GM12878 (cell line): ENCODE results near the gene TMEM175. TPM values are rescaled to one million over a fixed set of nuclear protein-coding genes. Genes with fewer than 3 reads are reported as not detected.
A peak's percentile ranks its signal among the peaks of the same experiment; 100 is the strongest.

Experiments
- ATAC-seq: fragments of 200-7000 bp; cut with Tn5 transposase; 3 replicates; pipeline ENCODE4 v1.9.1; 2020; ENCODE audit warnings: mild to moderate bottlenecking, moderate library complexity
- BruUV-seq: library from RNA; stranded (reverse); fragments of 400-500 nt; replicated peaks from 2 replicates; lab custom pipeline; 2021; lab: Mats Ljungman, UMichigan
- CTCF ChIA-PET: fragments of 300-600 bp; sonication (Branson Sonifier 250); formaldehyde crosslinking; extraction: SDS; loops from one replicate; lab custom pipeline; 2021; ENCODE audit warnings: inconsistent platforms; lab: Yijun Ruan, JAX
- POLR2A ChIA-PET: fragments of 350-600 bp; formaldehyde crosslinking; extraction: SDS; loops from one replicate; lab custom pipeline; 2021; ENCODE audit warnings: inconsistent platforms; lab: Charles Lee
- RAD21 ChIA-PET: fragments of 300-600 bp; sonication (Branson Sonifier 250); formaldehyde crosslinking; loops from one replicate; lab custom pipeline; 2023; ENCODE audit warnings: antibody characterized with exemption; ENCODE audit not compliant: unreplicated experiment; lab: Charles Lee
- SMC1A ChIA-PET: fragments of 300-600 bp; sonication (Branson Sonifier 250); formaldehyde crosslinking; loops from one replicate; lab custom pipeline; 2023; ENCODE audit not compliant: unreplicated experiment, uncharacterized antibody; lab: Charles Lee
- DNase-seq: peaks from one replicate; pipeline ENCODE4 v3.0.0-alpha.2; 2011; ENCODE audit warnings: low read depth, low spot score
- FAIRE-seq: peaks from 3 replicates; lab custom pipeline; 2011; peaks lifted over from hg19 to GRCh38; lab: Jason Lieb, UNC
- H2AFZ ChIP-seq: 2 replicates; pipeline ENCODE4 v1.6.0; 2011; ENCODE audit warnings: low read depth, low read length, control low read depth; ENCODE audit not compliant: control insufficient read depth
- H3K27ac ChIP-seq: 2 replicates; pipeline ENCODE4 v1.5.1; 2011; ENCODE audit warnings: control low read depth; ENCODE audit not compliant: control insufficient read depth, insufficient read depth
- H3K27me3 ChIP-seq, 2 experiments: replicated peaks in 1 of 2; 2 replicates each; pipeline versions ENCODE4 v1.6.0 to v1.6.1; 2011; ENCODE audit warnings: low read length in 1 of 2; ENCODE audit not compliant: control insufficient read depth in 2 of 2, insufficient read depth in 2 of 2
- H3K36me3 ChIP-seq, 2 experiments: 2 replicates each; pipeline ENCODE4 v1.5.1; 2011; ENCODE audit warnings: low read length in 1 of 2; ENCODE audit not compliant: control insufficient read depth in 2 of 2, insufficient read depth in 2 of 2
- H3K4me1 ChIP-seq: 2 replicates; pipeline ENCODE4 v1.6.1; 2011; ENCODE audit warnings: mild to moderate bottlenecking, low read length, moderate library complexity, mixed read lengths; ENCODE audit not compliant: control insufficient read depth, insufficient read depth
- H3K4me2 ChIP-seq: 2 replicates; pipeline ENCODE4 v1.6.0; 2011; ENCODE audit warnings: control low read depth; ENCODE audit not compliant: control insufficient read depth, insufficient read depth
- H3K4me3 ChIP-seq: fragments of 200-600 bp; sonication (generic); 2 replicates; pipeline ENCODE4 v1.5.1; 2016
- H3K79me2 ChIP-seq: 2 replicates; pipeline ENCODE4 v1.6.0; 2011; ENCODE audit warnings: low read length; ENCODE audit not compliant: control insufficient read depth, insufficient read depth
- H3K9ac ChIP-seq: 2 replicates; pipeline ENCODE4 v1.8.0; 2011; ENCODE audit warnings: low read length, control low read depth, mixed read lengths; ENCODE audit not compliant: control insufficient read depth, insufficient read depth
- H3K9me3 ChIP-seq: replicated peaks from 3 replicates; pipeline ENCODE4 v1.5.1; 2011; ENCODE audit warnings: mild to moderate bottlenecking, low read length; ENCODE audit not compliant: control insufficient read depth, insufficient read depth
- H4K20me1 ChIP-seq: 2 replicates; pipeline ENCODE4 v1.6.0; 2011; ENCODE audit not compliant: control insufficient read depth, insufficient read depth
- CHD1 ChIP-seq: IDR thresholded peaks from 2 replicates; pipeline ENCODE4 v1.6.1; 2012; ENCODE audit warnings: low read depth, low read length, improper control_type of control experiment
- EGR1 ChIP-seq, 2 experiments: IDR thresholded peaks; 1 replicate in 1 of 2; 2 replicates in 1 of 2; pipeline ENCODE4 v1.6.1; 2011 to 2012; ENCODE audit warnings: low read depth in 2 of 2, low read length in 2 of 2, borderline replicate concordance in 1 of 2, mild to moderate bottlenecking in 1 of 2, moderate library complexity in 1 of 2
- MAX ChIP-seq: IDR thresholded peaks from 2 replicates; pipeline ENCODE4 v1.6.1; 2012; ENCODE audit warnings: low read depth, low read length, improper control_type of control experiment
- POLR2A ChIP-seq: IDR thresholded peaks from 2 replicates; pipeline ENCODE4 v1.6.1; 2011; ENCODE audit warnings: low read depth, mild to moderate bottlenecking, low read length
- RELB ChIP-seq: fragments of 450-650 bp; IDR thresholded peaks from 2 replicates; pipeline ENCODE4 v1.6.1; 2017; ENCODE audit warnings: low read depth, mild to moderate bottlenecking, moderate library complexity
- SP1 ChIP-seq: IDR thresholded peaks from one replicate; pipeline ENCODE4 v1.6.1; 2011; ENCODE audit warnings: low read depth, low read length
- SUZ12 ChIP-seq: fragments of 200-600 bp; sonication (generic); IDR thresholded peaks from one replicate; pipeline ENCODE4 v1.6.1; 2018; ENCODE audit warnings: antibody characterized with exemption, mild to moderate bottlenecking; ENCODE audit not compliant: unreplicated experiment
- WGBS: methylation state at CpG from one replicate; pipeline ENCODE4 v1.1.6; 2016; ENCODE audit warnings: low lambda C conversion rate; ENCODE audit not compliant: insufficient replicate concordance, insufficient coverage; ENCODE audit errors: missing lambda C conversion rate; 5-methylcytosine and 5-hydroxymethylcytosine counted together
- in situ Hi-C: fragments of 300-500 bp; cut with MboI; formaldehyde crosslinking; loops from 9 replicates; pipeline ENCODE4 v1.14.3; 2018; ENCODE audit warnings: mixed read lengths
- intact Hi-C: fragments of 100-400 bp; cut with micrococcal nuclease; formaldehyde crosslinking; loops from one replicate; pipeline ENCODE4 v1.14.2; 2022; ENCODE audit not compliant: unreplicated experiment
- polyA plus RNA-seq, 11 experiments: library from polyadenylated mRNA; depleted of rRNA in 4 of 11; unstranded in 6 of 11; stranded (reverse) in 5 of 11; fragments of >200 nt; fragmentation: Nextera tagmentation in 4 of 11; fragmentation: Illumina TruSeq in 1 of 11; extraction: Ambion mirVana in 4 of 11; extraction: Trizol in 1 of 11; gene quantifications; 1 replicate in 1 of 11; 2 replicates in 10 of 11; pipeline versions ENCODE4 v1.2.1 to v1.2.3, GENCODE V29; 2011 to 2016; ENCODE audit warnings: inconsistent platforms in 2 of 11, missing spikeins in 2 of 11, low read depth in 1 of 11
- total RNA-seq, 4 experiments: library from RNA; depleted of rRNA in 3 of 4; stranded (reverse); fragments of >200 nt in 3 of 4; fragmentation: Illumina TruSeq in 1 of 4; extraction: Trizol in 1 of 4; gene quantifications; 2 replicates each; pipeline versions ENCODE4 v1.2.1 to v1.2.3, GENCODE V29; 2013 to 2021

The TMEM175 gene
- total and polyA plus RNA-seq, 10 of the 15 experiments (the other 5 are each of a cell fraction or from before 2014, with no cell fraction given), result 0.11 to 39.5 (median 22.3) TPM

DNA sequence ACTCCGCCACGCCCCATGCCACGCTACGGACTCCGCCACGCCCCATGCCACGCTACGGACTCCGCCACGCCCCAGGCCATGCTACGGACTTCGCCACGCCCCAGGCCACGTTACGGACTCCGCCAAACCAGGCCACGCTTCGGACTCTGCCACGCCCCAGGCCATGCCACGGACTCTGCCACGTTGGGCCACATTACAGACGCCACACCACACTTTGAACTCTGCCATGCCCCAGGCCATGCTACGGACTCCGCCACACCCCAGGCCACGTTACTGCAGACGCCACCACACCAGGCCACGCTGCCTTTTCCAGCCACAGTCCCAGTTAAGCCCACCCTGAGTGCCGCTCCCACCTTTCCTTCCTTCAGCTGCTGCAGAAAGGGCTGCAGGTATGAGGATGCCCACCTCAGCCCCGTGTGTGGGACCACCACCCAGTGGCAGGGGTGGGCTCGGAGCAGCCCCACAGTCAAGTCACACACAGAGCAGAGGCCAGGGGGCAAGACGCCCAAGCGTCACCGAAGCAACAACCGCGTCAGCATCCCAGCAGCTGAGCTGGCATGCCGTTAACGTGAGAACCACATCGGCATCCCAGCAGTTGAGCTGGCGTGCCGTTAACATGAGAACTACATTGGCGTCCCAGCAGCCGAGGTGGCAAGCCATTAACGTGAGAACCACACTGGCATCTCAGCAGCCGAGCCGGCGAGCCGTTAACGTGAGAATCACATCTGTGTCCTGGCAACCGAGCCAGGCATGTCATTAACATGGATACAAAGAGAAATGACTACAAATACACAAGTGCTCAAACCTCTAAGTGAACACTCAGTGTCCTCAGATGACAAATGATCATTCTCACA is 26.5 kb upstream of the TMEM175 start:
- FAIRE-seq (no peak), DNase-seq (no peak)
- Histone ChIP-seq H3K9ac (no peak overlapping the region), H3K9me3 (no peaks in the 10 kb centered on the region; the same call in 2 of the 3 replicates), H4K20me1 (no peaks in the 10 kb centered on the region), H3K79me2 (no peaks in the 10 kb centered on the region; the same call in 1 of the 2 replicates), H3K4me1 (no peaks in the 10 kb centered on the region), H3K27ac (no peak overlapping the region)
- ChIA-PET POLR2A (no interaction called here), SMC1A (no interaction called here), CTCF (no interaction called here)
- intact Hi-C loops, result no loop called here
- no TSS peak for BruUV-seq
- WGBS, result 97% methylated on average over 46 of the region's 49 CpGs
- no peak for TF ChIP-seq RELB
- peak; percentile 25; the same call in 1 of the 2 replicates for TF ChIP-seq POLR2A
- no peak for TF ChIP-seq MAX
- no peak for TF ChIP-seq SUZ12
- no peak for TF ChIP-seq SP1
- no peak for TF ChIP-seq CHD1
- peak in 1 of 2 experiments; percentile 60; a peak in 1 of 3 replicates for TF ChIP-seq EGR1 (IDR thresholded peaks at IDR 0.05; ENCODE audit: borderline replicate concordance in 1 of 2, low read depth in 2 of 2, low read length in 2 of 2)
- TF ChIP-seq, all 136 proteins: peak for 2
- Histone ChIP-seq H3K4me2 (no peak overlapping the region), H3K27me3 (no peaks in the 10 kb centered on the region), H3K4me3 (no peak overlapping the region), H2AFZ (no peak overlapping the region), H3K36me3 (peaks cover 5 to 45% of the 10 kb centered on the region in 2 experiments)
- RAD21 ChIA-PET, result no interaction called here
- no peak for ATAC-seq
- in situ Hi-C loops, result no loop called here
